BE2C (cell line): ENCODE measurements around the gene SCGB1C2.

ENCODE experiments used
- DNase-seq: peaks from one replicate; pipeline ENCODE4 v3.0.0-alpha.2; 2020
- H3K27me3 ChIP-seq: fragments of 250-450 bp; sonication (Bioruptor Pico); 2 replicates; pipeline ENCODE4 v1.5.1; 2020; ENCODE audit warnings: mild to moderate bottlenecking
- H3K36me3 ChIP-seq: fragments of 250-450 bp; sonication (Bioruptor Pico); 2 replicates; pipeline ENCODE4 v1.5.1; 2020; ENCODE audit warnings: mild to moderate bottlenecking
- H3K4me1 ChIP-seq: fragments of 250-450 bp; sonication (Bioruptor Pico); 2 replicates; pipeline ENCODE4 v1.5.1; 2020
- H3K4me3 ChIP-seq: 2 replicates; pipeline ENCODE4 v1.5.1; 2011; ENCODE audit warnings: low read depth, low read length
- H3K9me3 ChIP-seq: fragments of 250-450 bp; sonication (Bioruptor Pico); 2 replicates; pipeline ENCODE4 v1.5.1; 2020
- CTCF ChIP-seq: IDR thresholded peaks from 2 replicates; pipeline ENCODE4 v1.5.1; 2012; ENCODE audit warnings: mild to moderate bottlenecking, low read depth, low read length

Gene SCGB1C2

DNA sequence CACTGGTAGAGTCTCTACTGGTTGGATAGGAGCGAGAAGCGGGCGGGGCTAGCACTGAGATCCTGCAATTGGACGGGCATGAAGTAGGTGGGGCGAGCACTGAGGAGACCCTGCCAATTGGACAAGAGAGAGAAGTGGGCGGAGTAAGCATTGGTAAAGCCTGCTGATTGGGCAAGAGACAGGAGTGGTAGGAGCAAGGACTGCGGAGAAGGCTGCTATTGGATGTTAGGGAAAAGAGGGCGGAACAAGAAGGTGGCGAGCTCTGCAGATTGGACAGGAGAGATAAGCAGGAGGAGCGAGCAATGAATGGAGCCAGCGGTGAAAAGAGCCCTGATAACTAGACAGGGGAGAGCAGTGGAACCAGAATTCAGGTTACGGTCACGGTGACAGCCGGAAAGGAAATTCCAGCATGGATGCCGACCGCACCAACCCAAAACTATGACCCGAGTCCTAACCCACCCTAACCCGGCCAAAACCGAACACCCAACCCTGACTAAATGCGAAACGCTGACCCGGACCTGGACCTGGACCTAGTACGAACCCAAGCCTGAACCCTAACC lies 4.8 kb downstream of the SCGB1C2 start:
- Histone ChIP-seq H3K9me3 (no peaks in the 10 kb centered on the region), H3K4me1 (no peaks in the 10 kb centered on the region), H3K36me3 (no peaks in the 10 kb centered on the region), H3K4me3 (peak overlapping the region; percentile 58), H3K27me3 (no peaks in the 10 kb centered on the region)
- no peak for TF ChIP-seq CTCF
- DNase-seq, result peak; percentile 93

DNA sequence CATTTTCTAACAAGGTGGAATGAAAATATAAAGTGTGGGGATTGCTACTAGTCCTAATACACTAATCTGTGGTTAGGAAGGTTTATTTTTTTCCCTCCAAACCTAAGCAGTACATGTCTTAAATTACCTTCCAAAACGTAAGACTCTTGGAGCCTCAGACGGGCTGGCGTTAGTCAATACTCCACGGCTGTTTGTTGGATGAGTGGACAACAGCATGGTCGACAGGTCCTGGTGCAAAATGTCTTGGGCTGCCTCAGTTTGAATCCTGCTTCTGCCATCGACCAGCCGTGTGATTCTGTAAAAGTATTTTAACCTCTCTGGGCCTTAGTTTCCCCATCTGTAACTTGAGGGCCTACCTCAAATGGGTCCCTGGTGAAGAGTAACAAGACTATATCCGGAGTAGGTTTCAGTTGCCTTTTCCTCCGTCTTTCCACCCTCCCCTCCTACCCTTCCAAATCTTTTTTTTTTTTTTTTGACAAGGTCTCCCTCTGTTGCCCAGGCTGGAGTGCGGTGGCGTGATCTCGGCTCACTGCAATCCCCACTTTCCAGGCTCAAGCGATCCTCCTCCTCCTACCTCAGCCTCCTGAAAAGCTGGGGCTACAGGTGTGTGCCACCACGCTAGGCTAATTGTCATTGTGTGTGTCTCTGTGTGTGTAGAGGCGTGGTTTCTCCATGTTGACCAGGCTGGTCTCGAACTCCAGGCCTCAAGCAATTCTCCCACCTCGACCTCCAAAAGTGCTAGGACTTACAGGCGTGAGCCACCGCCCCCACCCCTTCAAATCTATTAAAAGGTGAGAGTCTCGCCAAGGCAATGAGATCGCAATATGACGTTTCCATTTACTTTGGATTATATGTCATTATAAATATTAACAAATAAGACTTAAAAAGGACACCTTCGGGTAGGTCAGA lies 5.8 kb downstream of the SCGB1C2 start:
- no peak for TF ChIP-seq CTCF
- no peaks in the 10 kb centered on the region for H3K36me3 ChIP-seq
- H3K4me1 ChIP-seq, result no peaks in the 10 kb centered on the region
- H3K9me3 ChIP-seq, result no peaks in the 10 kb centered on the region
- DNase-seq, result no peak
- no peaks in the 10 kb centered on the region for H3K27me3 ChIP-seq
- no peak overlapping the region for H3K4me3 ChIP-seq

DNA sequence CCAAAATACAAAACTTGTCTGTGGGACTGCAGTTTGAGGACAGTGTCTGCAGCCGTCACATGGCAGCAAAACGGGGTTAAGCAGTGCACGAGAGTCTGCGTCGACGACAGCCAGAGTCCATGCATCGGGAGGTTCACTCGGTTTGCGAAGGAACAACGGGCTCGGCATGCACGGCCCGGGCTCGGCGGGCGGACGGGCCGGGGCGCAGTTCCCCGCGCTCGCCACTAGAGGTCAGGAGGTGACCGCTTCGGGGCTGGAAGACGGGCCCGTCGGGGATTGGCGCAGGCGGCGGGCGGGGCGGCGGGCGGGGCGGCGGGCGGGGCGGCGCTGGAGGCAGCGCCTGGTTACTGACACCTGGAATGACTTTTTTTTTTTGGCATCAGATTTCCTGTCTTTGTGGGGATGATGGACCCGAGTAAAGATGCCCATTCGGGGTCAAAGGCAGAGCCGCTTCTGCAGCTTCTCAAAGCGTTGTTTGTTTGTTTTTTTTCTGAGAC lies 6.5 kb downstream of the SCGB1C2 start:
- Histone ChIP-seq H3K4me3 (no peak overlapping the region), H3K9me3 (no peaks in the 10 kb centered on the region), H3K36me3 (no peaks in the 10 kb centered on the region), H3K27me3 (no peaks in the 10 kb centered on the region), H3K4me1 (no peaks in the 10 kb centered on the region)
- peak; percentile 78 for DNase-seq
- TF ChIP-seq CTCF, result peak; percentile 48

GRCh38 chr17:144936-145670 lies 7.7 kb downstream of the SCGB1C2 start:
- DNase-seq, result no peak
- Histone ChIP-seq H3K36me3 (no peaks in the 10 kb centered on the region), H3K4me1 (no peaks in the 10 kb centered on the region), H3K27me3 (no peaks in the 10 kb centered on the region), H3K4me3 (no peak overlapping the region), H3K9me3 (no peaks in the 10 kb centered on the region)
- TF ChIP-seq CTCF, result no peak

DNA sequence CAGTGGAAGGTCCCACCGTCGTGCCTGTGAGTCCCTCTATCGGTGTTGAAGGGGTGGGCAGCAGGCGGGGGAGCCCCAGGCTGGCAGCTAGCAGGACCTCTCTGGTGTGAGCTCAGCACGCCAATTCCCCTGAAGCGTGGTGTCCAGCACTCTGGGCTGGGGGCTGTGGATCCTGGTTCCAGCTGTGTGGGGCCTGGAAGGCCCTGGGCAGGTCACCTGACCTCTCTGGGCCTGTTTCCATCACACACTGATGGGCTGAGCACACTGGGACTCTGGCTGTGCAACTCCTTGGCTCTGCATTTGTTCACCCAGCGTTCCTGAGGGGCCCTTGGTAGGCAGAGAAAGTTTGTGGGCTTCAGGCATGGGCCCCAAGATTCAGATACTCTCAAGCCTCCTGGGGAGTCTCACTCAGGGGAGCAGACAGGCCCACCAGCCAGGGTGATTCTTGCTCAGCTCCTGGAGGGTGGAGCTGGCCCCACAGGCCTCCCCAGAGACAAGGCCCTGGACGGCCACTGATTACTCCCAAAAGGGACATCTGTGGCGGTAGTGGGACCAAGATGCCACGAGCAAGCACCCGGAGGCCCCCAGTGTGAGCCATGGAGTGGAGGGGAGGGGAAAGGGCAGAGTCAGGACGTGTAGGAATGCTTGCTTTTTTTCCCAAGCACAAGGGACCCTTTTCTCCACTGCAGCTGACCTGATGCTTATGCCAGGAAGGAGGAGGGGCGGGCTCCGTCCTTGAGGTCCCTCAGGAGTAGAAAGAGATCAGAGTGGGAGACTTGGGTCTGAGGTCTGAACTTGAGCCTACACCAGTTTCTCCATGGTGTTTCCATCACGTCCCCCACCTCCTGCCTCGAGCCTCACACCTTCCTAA lies 8.5 kb downstream of the SCGB1C2 start:
- H3K36me3 ChIP-seq, result no peaks in the 10 kb centered on the region
- H3K4me3 ChIP-seq, result no peak overlapping the region
- no peaks in the 10 kb centered on the region for H3K27me3 ChIP-seq
- no peaks in the 10 kb centered on the region for H3K9me3 ChIP-seq
- no peak for TF ChIP-seq CTCF
- H3K4me1 ChIP-seq, result no peaks in the 10 kb centered on the region
- no peak for DNase-seq
